CD4-positive, alpha-beta T cell treated with Interleukin-6 for 4 hours (primary cell): ENCODE results near the gene OR51A7.
"Not testable (repeated sequence)": the region's sequence is repeated elsewhere in the genome, so short reads cannot be mapped to it uniquely, and the experiment has no call there.

ENCODE experiments used
- DNase-seq: peaks from one replicate; pipeline ENCODE4 v3.0.0-alpha.2; 2020; ENCODE audit warnings: mixed read lengths

The OR51A7 gene

GRCh38 chr11:4903484-4903883, at the start of gene OR51A7:
Gene OR51A7 (plus strand): TSS chr11:4903783. CDS start chr11:4907370, 3,587 bp downstream.
- DNase-seq = no peak

DNA sequence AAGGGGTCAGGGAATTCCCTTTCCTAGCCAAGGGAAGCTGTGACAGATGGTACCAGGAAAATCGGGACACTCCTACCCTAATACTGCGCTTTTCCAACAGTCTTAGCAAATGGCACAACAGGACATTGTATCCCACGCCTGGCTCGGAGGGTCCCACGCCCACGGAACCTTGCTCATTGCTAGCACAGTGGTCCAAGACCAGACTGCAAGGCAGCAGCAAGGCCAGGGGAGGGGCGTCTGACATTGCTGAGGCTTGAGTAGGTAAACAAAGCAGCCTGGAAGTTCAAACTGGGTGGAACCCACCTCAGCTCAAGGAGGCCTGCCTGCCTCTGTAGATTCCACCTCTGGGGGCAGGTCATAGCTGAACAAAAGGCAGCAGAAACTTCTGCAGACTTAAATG, 49.3 kb upstream of the OR51A7 start:
- not testable (repeated sequence) for DNase-seq

DNA sequence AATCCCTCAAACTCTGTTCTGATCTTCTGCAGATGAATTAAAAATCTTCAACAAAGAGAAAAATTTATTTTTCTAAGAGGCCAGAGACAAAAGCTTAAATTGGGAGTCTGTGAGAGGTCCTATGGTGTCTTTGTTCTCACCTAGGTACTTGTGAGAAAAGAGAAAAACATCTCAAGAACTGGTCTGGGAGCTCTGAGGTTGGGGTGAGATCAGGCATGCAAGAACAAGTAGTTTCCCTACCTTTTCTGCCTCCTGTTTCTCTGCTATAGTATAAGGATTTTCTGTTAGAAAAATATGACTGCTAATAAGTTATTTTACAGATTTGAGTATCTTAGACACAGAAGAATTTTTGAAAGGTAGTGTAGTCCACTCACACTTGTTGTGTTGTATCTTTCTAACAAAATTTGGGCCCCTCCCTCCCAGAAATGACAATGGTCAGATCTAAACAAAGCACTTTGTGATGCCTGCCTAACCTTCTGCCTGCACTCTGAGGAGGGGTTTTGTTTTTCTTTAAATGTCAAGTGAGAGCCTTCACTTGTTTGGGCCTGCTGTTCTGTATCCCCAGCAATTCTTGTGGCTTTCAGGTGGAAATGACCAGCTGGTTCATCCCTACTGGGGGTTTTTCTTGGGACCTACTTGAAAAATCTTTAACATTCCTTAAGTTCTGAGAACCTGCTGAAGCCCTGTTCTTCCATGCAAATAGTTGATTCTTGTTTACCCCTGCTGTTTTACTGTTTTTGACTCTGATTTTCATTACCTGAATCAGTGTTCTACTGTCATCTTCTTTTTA, 40.9 kb upstream of the OR51A7 start:
- no peak for DNase-seq

DNA sequence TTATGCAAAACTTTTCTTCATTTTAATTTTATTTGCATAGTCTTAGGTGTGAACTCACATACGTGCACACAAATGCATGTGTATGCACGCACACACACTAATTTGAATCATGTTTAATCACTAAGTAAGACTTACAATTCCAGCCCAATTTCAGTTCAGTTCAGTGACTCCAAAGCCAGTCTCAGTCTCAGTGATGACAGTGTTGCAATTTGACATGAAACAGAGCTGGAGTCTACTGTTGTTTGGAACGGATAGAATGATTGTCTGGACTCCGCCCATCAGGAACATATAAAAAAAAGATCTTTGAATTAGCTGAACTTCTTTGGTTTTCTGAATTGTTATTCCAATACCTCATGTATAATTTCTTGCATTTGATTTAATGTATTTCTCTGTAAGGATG, 39.7 kb upstream of the OR51A7 start:
- DNase-seq = no peak

DNA sequence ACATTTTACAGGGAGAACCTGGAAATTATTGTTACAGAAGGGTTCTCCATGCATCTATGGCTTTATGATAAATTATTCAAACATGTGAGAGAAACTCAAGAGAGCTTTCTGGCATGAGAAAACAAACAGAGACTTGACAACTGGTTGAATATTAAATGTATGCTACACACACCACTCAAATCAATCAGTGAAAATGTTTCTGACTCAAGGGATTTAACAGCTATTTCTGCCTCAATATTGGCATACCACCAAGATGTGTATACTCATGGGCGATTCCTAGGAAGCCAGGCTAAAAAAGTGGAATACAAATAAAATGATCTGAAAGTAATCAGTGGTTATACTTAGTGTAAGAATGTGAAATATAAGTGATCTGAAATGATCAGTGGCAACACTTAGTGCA, 37.7 kb upstream of the OR51A7 start:
- no peak for DNase-seq

GRCh38 chr11:4881188-4881587, 22.4 kb upstream of the OR51A7 start:
- DNase-seq = no peak

GRCh38 chr11:4881860-4882500, 21.6 kb upstream of the OR51A7 start, which contains the start of gene OR51T1:
Gene OR51T1 (plus strand): TSS chr11:4881900. CDS start chr11:4881900, 0 bp downstream.
- DNase-seq = no peak

GRCh38 chr11:4882543-4882942, 21.0 kb upstream of the OR51A7 start:
- DNase-seq = no peak

DNA sequence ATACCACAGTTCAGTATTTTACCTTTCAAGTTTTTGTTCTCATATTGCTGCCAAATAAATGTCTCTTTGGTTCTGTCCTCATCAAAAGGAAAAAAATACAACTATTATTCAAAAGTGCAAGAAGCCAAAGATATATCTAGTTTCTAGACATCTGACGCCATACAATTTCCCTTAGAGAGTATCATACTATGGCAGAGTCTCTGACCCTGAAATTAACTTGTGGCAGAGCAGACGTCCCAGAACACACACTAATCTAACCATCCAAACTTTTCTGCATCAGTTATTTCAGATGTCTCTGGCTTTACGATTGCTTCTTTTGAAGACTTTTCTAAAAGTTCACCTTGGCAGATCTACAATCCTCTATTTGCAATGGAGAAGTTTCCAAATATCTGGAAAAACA, 19.2 kb upstream of the OR51A7 start:
- no peak for DNase-seq

DNA sequence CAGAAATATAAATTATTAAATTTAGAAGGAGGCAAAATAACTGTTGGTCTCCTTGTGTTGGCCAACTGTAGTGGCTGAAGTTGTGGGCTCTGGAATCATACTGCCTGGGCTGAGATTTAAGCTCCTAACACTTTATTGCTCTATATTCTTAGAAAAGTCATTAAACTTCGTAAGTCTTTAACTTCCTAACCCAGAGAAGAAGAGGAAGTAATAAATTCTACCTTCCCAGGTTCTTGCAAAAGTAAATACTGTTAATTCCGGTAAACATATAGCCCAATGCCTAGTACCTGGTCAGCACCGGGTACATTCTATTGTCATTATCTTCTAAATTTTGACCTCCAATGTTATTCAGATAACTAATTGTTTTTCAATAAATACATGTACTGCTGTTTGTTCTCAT, 17.4 kb upstream of the OR51A7 start:
- no peak for DNase-seq

DNA sequence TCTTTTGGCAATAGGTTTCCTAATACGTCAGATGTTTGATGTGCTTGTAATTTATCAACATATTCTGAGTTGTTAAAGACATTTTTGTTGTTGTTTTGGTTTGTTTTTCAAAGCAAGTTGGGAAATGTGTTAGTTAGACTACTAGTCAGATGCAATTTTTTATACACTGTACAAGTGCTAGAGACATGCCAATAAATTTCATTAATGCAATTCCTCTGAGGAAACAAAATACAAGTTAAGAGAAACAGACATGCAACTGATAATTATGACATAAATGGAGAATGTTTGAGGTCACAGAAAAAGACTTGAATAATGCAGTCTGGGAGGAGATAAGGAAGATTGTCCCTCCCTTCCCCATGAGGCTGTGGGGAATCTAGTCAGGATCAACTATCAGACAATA, 16.0 kb upstream of the OR51A7 start:
- DNase-seq = no peak

GRCh38 chr11:4890279-4890678, 13.3 kb upstream of the OR51A7 start:
- DNase-seq = no peak

DNA sequence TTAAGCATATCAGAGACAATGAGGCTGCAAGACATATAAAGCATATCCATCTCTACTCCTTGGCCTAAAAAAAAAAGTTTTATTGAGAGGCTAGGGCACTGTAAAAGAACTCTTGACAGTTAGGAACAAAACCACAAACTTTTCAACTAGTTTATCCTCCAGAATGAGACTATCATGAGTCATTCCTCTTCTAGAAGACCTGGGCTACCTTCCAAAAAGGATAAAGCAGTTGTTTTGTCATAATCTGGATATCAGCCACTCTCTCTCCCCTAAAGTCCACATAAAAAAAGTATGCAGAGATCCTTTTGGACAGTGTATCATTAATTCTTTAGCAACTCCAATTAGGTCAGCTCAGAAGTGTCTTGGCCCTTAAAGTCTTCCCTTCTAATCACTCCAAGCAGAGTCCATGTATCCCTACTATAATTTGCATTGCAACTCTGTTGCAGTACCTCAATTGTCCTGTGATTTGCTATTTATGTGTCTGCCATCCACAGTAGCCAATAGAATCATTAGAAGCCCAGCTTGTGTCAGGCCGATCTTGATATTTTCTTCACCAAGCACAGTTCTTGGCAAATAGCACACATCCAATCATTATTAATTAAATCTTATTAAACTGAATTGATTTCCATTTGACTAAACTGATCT, 11.5 kb upstream of the OR51A7 start:
- no peak for DNase-seq

GRCh38 chr11:4916581-4916980, 13.0 kb downstream of the OR51A7 start:
- DNase-seq = no peak

GRCh38 chr11:4919250-4919649, 15.7 kb downstream of the OR51A7 start, which contains the start of gene OR51G2:
Gene OR51G2 (minus strand): TSS chr11:4919350. CDS start chr11:4915663, 3,687 bp downstream.
- no peak for DNase-seq

DNA sequence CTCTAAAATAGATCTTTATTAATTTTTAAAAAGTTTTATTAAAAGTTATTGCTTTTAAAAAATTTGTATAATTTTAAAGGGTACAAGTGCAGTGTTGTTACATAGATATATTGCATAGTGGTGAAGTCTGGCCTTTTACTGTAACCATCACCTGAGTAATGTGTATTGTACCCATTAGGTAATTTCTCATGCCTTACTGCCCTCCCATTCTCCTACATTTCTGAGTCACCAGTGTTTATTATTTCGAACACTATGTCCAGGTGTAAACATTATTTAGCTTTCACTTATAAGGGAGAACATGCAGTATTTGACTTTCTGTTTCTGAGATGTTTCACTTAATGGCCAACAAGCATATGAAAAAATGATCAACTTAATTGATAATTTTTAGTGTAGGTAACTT, 18.2 kb downstream of the OR51A7 start:
- DNase-seq = no peak

- DNase-seq = no peak
Measured at GRCh38 chr11:4922304-4922703, 18.7 kb downstream of the OR51A7 start.

- no peak for DNase-seq
Measured at GRCh38 chr11:4924239-4924638, 20.7 kb downstream of the OR51A7 start, which contains the start of gene OR51G1. Gene OR51G1 (minus strand): TSS chr11:4924339. CDS start chr11:4924339, 0 bp downstream.

DNA sequence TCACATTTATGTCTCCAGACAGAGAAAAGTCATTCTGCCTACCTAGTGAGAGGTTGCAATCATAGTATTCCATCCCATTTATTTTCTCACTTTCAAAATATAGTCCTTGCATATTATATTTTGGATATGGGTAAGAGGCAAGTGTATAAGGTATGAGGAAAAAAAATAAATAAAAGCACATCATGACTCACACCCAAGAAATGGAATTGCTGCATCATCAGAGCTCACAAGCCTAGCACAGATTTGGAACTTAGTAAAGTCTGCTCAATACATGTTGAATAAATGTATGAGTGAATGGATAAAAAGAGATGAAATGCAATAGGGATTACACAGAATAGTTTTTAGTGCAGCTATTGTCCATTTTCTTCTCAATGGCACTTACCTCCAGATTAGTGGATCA, 23.0 kb downstream of the OR51A7 start:
- DNase-seq = no peak

- no peak for DNase-seq
Measured at GRCh38 chr11:4932751-4933150, 29.2 kb downstream of the OR51A7 start.

GRCh38 chr11:4936745-4937144, 33.2 kb downstream of the OR51A7 start:
- no peak for DNase-seq

- no peak for DNase-seq
Measured at GRCh38 chr11:4947505-4947904, 43.9 kb downstream of the OR51A7 start, which contains the start of gene OR51A4. Gene OR51A4 (minus strand): TSS chr11:4947605. CDS start chr11:4947100, 505 bp downstream.

- not testable (repeated sequence) for DNase-seq
Measured at GRCh38 chr11:4955613-4956012, 52.0 kb downstream of the OR51A7 start, which contains the start of gene OR51A2. Gene OR51A2 (minus strand): TSS chr11:4955713. CDS start chr11:4955713, 0 bp downstream.
